ENCODE data around the gene ST7. TPM values are rescaled to one million over a fixed set of nuclear protein-coding genes. Genes with fewer than 3 reads are reported as not detected.

Gene ST7
- total RNA-seq, 1 experiment from 2014 or later, result 97.3 TPM

GRCh38 chr7:117085275-117085674, 132.0 kb downstream of the ST7 start:
- in situ Hi-C loops (cut with HindIII; ENCODE audit: low pct_unique_long_range_greater_than_20kb, low sequenced_read_pairs), result no loop called here
- no peak for DNase-seq (ENCODE audit: low read depth, low spot score)

GRCh38 chr7:117085769-117086463, 132.6 kb downstream of the ST7 start:
- no peak for DNase-seq (ENCODE audit: low read depth, low spot score)
- in situ Hi-C loops (cut with HindIII; ENCODE audit: low pct_unique_long_range_greater_than_20kb, low sequenced_read_pairs), result no loop called here

GRCh38 chr7:117086788-117087187, 133.5 kb downstream of the ST7 start:
- in situ Hi-C loops (cut with HindIII; ENCODE audit: low pct_unique_long_range_greater_than_20kb, low sequenced_read_pairs), result no loop called here
- no peak for DNase-seq (ENCODE audit: low read depth, low spot score)

GRCh38 chr7:117087639-117088396, 134.5 kb downstream of the ST7 start:
- in situ Hi-C loops (cut with HindIII; ENCODE audit: low pct_unique_long_range_greater_than_20kb, low sequenced_read_pairs), result no loop called here
- DNase-seq (ENCODE audit: low read depth, low spot score), result peak; percentile 51

- in situ Hi-C loops (cut with HindIII; ENCODE audit: low pct_unique_long_range_greater_than_20kb, low sequenced_read_pairs), result no loop called here
- no peak for DNase-seq (ENCODE audit: low read depth, low spot score)
Observed at GRCh38 chr7:117088623-117089194, 135.4 kb downstream of the ST7 start.

GRCh38 chr7:117090791-117091190, 137.5 kb downstream of the ST7 start:
- in situ Hi-C loops (cut with HindIII; ENCODE audit: low pct_unique_long_range_greater_than_20kb, low sequenced_read_pairs), result no loop called here
- no peak for DNase-seq (ENCODE audit: low read depth, low spot score)

GRCh38 chr7:117091721-117092120, 138.4 kb downstream of the ST7 start:
- no peak for DNase-seq (ENCODE audit: low read depth, low spot score)
- in situ Hi-C loops (cut with HindIII; ENCODE audit: low pct_unique_long_range_greater_than_20kb, low sequenced_read_pairs), result no loop called here

- no peak for DNase-seq (ENCODE audit: low read depth, low spot score)
- in situ Hi-C loops (cut with HindIII; ENCODE audit: low pct_unique_long_range_greater_than_20kb, low sequenced_read_pairs), result no loop called here
Observed at GRCh38 chr7:117092785-117093184, 139.5 kb downstream of the ST7 start.

- DNase-seq (ENCODE audit: low read depth, low spot score), result no peak
- in situ Hi-C loops (cut with HindIII; ENCODE audit: low pct_unique_long_range_greater_than_20kb, low sequenced_read_pairs), result no loop called here
Observed at GRCh38 chr7:117094457-117094856, 141.2 kb downstream of the ST7 start.

GRCh38 chr7:117095055-117095454, 141.8 kb downstream of the ST7 start:
- DNase-seq (ENCODE audit: low read depth, low spot score), result no peak
- in situ Hi-C loops (cut with HindIII; ENCODE audit: low pct_unique_long_range_greater_than_20kb, low sequenced_read_pairs), result no loop called here

GRCh38 chr7:117096330-117096729, 143.0 kb downstream of the ST7 start:
- DNase-seq (ENCODE audit: low read depth, low spot score), result no peak
- in situ Hi-C loops (cut with HindIII; ENCODE audit: low pct_unique_long_range_greater_than_20kb, low sequenced_read_pairs), result no loop called here

- in situ Hi-C loops (cut with HindIII; ENCODE audit: low pct_unique_long_range_greater_than_20kb, low sequenced_read_pairs), result no loop called here
- no peak for DNase-seq (ENCODE audit: low read depth, low spot score)
Observed at GRCh38 chr7:117096942-117097341, 143.6 kb downstream of the ST7 start.

GRCh38 chr7:117097860-117098259, 144.6 kb downstream of the ST7 start:
- DNase-seq (ENCODE audit: low read depth, low spot score), result no peak
- in situ Hi-C loops (cut with HindIII; ENCODE audit: low pct_unique_long_range_greater_than_20kb, low sequenced_read_pairs), result no loop called here

GRCh38 chr7:117098457-117098856, 145.2 kb downstream of the ST7 start:
- in situ Hi-C loops (cut with HindIII; ENCODE audit: low pct_unique_long_range_greater_than_20kb, low sequenced_read_pairs), result no loop called here
- no peak for DNase-seq (ENCODE audit: low read depth, low spot score)

GRCh38 chr7:117101026-117101425, 147.7 kb downstream of the ST7 start:
- DNase-seq (ENCODE audit: low read depth, low spot score), result no peak
- in situ Hi-C loops (cut with HindIII; ENCODE audit: low pct_unique_long_range_greater_than_20kb, low sequenced_read_pairs), result loop anchor here (5.0 kb wide), 1 partner anchor 44 kb away; no protein-coding TSS in a partner anchor

- DNase-seq (ENCODE audit: low read depth, low spot score), result no peak
- in situ Hi-C loops (cut with HindIII; ENCODE audit: low pct_unique_long_range_greater_than_20kb, low sequenced_read_pairs), result no loop called here
Observed at GRCh38 chr7:117110480-117111315, 157.4 kb downstream of the ST7 start.

- in situ Hi-C loops (cut with HindIII; ENCODE audit: low pct_unique_long_range_greater_than_20kb, low sequenced_read_pairs), result no loop called here
Observed at GRCh38 chr7:117111535-117111934, 158.2 kb downstream of the ST7 start.

GRCh38 chr7:117112640-117113039, 159.3 kb downstream of the ST7 start:
- in situ Hi-C loops (cut with HindIII; ENCODE audit: low pct_unique_long_range_greater_than_20kb, low sequenced_read_pairs), result no loop called here
- no peak for DNase-seq (ENCODE audit: low read depth, low spot score)

More at GRCh38 chr7:117111535-117111934, 158.2 kb downstream of the ST7 start:
- DNase-seq (ENCODE audit: low read depth, low spot score), result no peak

Measured in SK-MEL-5 (cell line).